IPS DF 6.9 (cell line): ENCODE data around the gene SETDB1.

ENCODE experiments used
- DNase-seq: peaks from one replicate; pipeline ENCODE4 v3.0.0-alpha.2; 2013; ENCODE audit warnings: low read depth, low spot score
- H3K27ac ChIP-seq: one replicate; pipeline ENCODE4 v1.5.1; 2013; ENCODE audit warnings: low read length, control low read depth
- H3K27me3 ChIP-seq: 2 replicates; pipeline ENCODE4 v1.6.1; 2013; ENCODE audit warnings: mild to moderate bottlenecking, low read length; ENCODE audit not compliant: control insufficient read depth, insufficient read depth
- H3K36me3 ChIP-seq: 2 replicates; pipeline ENCODE4 v1.6.1; 2013; ENCODE audit warnings: low read length; ENCODE audit not compliant: control insufficient read depth, insufficient read depth
- H3K4me1 ChIP-seq: 2 replicates; pipeline ENCODE4 v1.6.1; 2013; ENCODE audit warnings: low read length; ENCODE audit not compliant: control insufficient read depth, insufficient read depth
- H3K4me3 ChIP-seq: 2 replicates; pipeline ENCODE4 v1.5.1; 2013; ENCODE audit warnings: mild to moderate bottlenecking, low read length
- H3K9me3 ChIP-seq: 2 replicates; pipeline ENCODE4 v1.6.1; 2013; ENCODE audit warnings: low read length, inconsistent platforms; ENCODE audit not compliant: control insufficient read depth, insufficient read depth
- WGBS: extraction: QIAGEN DNeasy Blood & Tissue Kit; methylation state at CpG from one replicate; pipeline ENCODE4 v1.1.7; 2013; ENCODE audit warnings: mixed read lengths, missing lambda C conversion rate; ENCODE audit not compliant: insufficient read length, insufficient coverage; 5-methylcytosine and 5-hydroxymethylcytosine counted together

The SETDB1 gene

DNA sequence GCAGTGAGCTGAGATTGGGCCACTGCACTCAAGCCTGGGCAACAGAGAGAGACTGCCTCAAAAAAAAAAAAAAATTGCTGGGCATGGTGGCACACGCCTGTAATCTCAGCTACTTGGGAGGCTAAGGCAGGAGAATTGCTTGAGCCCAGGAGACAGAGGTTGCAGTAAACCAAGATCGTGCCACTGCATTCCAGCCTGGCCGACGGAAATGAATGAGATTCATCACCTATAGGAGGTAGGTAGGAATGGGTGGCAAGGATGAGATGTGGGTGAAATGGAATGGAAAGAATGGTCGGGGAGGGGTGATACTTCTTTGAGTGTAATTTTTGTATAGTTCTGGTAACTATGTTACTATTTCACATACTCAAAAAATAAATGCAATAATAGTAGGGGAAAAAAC is 23.8 kb upstream of the SETDB1 start:
- DNase-seq = no peak
- Histone ChIP-seq H3K4me3 (no peak overlapping the region), H3K27me3 (no peaks in the 10 kb centered on the region), H3K4me1 (no peaks in the 10 kb centered on the region), H3K27ac (no peak overlapping the region), H3K9me3 (no peaks in the 10 kb centered on the region), H3K36me3 (no peaks in the 10 kb centered on the region)
- no CpG with 5 or more reads among the region's 5 CpGs for WGBS

DNA sequence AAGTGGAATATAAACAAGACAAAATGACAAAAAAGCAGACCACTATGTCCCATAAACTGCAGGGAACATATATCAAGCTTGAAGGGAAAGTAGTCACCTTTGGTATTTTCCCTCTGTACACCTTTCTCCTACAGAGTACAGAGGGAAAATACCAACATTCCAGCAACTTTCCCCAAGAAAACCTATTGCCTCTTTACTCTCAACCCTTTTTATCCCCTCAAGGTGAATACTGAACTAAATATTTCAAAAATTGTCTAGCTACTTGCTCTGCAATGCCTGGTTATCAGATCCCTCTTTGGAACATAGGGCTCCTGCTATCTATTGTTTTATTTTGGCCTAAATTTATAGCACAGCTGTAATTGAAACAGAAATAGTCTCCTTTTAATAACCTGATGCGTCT is 23.4 kb upstream of the SETDB1 start:
- Histone ChIP-seq H3K9me3 (no peaks in the 10 kb centered on the region), H3K36me3 (no peaks in the 10 kb centered on the region), H3K27ac (no peak overlapping the region), H3K4me3 (no peak overlapping the region), H3K27me3 (no peaks in the 10 kb centered on the region), H3K4me1 (no peaks in the 10 kb centered on the region)
- no peak for DNase-seq
- WGBS = no CpG with 5 or more reads among the region's 1 CpG

DNA sequence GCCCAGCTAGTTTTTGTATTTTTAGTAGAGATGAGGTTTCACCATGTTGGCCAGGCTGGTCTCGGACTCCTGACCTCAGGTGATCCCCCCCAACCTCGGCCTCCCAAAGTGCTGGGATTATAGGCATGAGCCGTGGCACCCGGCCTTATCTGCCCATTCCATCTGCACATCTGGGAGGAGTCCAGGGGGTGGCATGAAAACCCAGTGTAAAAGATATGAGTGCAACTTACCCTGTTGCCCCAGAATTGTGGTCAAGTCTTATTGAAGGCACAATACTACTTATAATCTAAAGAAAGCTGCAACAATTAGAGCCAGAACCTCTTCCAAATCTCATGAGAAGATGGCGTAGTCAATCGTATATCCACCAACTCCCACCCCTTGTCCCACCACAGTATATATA is 20.9 kb upstream of the SETDB1 start:
- Histone ChIP-seq H3K4me1 (no peaks in the 10 kb centered on the region), H3K36me3 (no peaks in the 10 kb centered on the region), H3K9me3 (no peaks in the 10 kb centered on the region), H3K27ac (no peak overlapping the region), H3K4me3 (no peak overlapping the region), H3K27me3 (no peaks in the 10 kb centered on the region)
- DNase-seq = no peak
- WGBS = no CpG with 5 or more reads among the region's 6 CpGs

DNA sequence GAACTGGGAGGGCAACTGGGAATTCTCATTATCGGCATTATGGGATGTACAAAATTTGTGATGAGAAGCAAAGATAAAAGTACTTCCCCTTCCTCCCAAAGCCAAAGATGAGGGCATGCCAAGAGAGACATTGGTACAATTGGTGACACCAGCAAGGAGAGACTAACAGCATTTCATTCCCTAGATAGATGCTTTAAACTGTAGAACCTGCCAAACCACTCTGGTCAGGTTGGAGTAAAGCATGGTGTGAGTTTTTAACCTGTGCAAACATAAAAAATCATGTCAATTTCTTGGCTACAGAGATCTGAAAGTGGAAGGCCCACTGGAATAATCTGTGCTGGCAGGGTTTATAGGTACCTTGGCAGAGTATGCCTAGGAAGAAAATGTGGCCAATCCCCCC is 19.8 kb upstream of the SETDB1 start:
- H3K4me3 ChIP-seq = no peak overlapping the region
- WGBS = no CpG with 5 or more reads among the region's 1 CpG
- no peaks in the 10 kb centered on the region for H3K4me1 ChIP-seq
- no peak for DNase-seq
- no peaks in the 10 kb centered on the region for H3K36me3 ChIP-seq
- no peaks in the 10 kb centered on the region for H3K27me3 ChIP-seq
- no peak overlapping the region for H3K27ac ChIP-seq
- H3K9me3 ChIP-seq = no peaks in the 10 kb centered on the region

DNA sequence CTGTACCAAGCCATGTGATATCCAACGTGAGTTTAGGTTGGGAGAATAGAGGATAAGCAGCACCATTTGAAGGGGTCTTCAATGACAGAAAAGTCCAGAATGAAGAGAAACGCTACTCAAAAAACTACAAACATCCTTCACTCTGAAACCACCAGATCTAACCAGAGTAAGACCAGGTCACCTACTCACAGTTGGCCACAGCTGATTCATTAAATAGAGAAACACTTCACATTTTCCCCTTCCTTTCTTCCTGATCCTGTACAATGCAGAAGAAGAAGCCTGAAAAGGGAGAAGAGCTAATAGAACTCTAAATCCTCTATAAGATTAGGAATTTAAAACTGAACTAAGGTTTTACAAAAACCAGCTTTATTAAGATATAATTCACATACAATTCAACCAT is 19.4 kb upstream of the SETDB1 start:
- Histone ChIP-seq H3K36me3 (no peaks in the 10 kb centered on the region), H3K9me3 (no peaks in the 10 kb centered on the region), H3K27me3 (no peaks in the 10 kb centered on the region), H3K4me1 (no peaks in the 10 kb centered on the region), H3K27ac (no peak overlapping the region), H3K4me3 (no peak overlapping the region)
- WGBS = no CpG with 5 or more reads among the region's 2 CpGs
- DNase-seq = no peak

DNA sequence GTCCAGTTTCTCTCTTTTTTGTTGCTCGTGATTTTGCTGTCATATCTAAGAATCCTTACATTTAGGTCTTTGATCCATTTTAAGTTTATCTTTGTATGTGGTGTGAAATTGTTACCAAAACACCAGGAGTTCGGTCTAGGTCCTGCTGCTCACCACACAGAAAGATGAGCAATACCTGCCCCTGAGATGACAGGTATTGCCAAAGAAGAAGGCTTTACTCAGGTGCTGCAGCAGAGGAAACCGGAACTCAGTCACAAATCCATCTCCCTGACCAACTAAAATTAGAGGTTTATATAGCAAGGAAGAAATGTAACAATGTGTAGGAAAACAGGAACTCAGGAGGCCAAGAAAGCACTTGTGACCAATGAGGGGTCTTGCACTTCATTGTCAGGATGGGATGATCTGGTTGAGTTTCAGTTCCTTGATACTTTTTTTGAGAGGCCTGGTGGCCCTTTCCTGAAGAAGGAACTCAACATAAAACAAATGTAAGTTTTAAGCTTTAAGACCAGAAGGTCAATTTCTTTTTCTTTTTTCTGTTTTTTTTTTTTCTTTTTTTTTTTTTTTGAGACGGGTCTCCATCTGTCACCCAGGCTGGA is 16.5 kb upstream of the SETDB1 start:
- no CpG with 5 or more reads among the region's 4 CpGs for WGBS
- Histone ChIP-seq H3K4me3 (no peak overlapping the region), H3K9me3 (no peaks in the 10 kb centered on the region), H3K4me1 (peaks cover 3% of the 10 kb centered on the region; the same call in 1 of the 2 replicates), H3K27me3 (no peaks in the 10 kb centered on the region), H3K27ac (no peak overlapping the region), H3K36me3 (no peaks in the 10 kb centered on the region)
- no peak for DNase-seq

DNA sequence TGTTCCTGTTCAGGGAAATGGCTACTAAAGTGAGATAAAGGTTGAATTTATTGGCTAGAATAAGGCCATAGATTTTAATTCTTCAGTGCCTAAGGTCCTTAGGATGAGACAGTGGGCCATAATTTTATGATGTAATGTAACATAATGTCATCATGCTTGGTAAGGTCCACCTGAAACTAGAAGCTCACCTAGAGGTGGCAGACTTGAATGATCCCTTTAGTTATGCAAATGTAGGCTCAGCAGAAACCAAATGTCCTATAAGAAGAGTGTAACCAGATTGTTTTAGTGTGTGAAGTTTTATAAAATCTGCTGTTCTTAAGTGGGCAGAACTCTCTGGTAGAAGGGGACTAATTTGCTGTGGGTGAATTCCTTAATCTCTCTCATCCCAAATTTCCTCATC is 13.5 kb upstream of the SETDB1 start:
- no peak for DNase-seq
- Histone ChIP-seq H3K36me3 (no peaks in the 10 kb centered on the region), H3K4me1 (peaks cover 3% of the 10 kb centered on the region; the same call in 1 of the 2 replicates), H3K27ac (no peak overlapping the region), H3K4me3 (no peak overlapping the region), H3K9me3 (no peaks in the 10 kb centered on the region), H3K27me3 (no peaks in the 10 kb centered on the region)

DNA sequence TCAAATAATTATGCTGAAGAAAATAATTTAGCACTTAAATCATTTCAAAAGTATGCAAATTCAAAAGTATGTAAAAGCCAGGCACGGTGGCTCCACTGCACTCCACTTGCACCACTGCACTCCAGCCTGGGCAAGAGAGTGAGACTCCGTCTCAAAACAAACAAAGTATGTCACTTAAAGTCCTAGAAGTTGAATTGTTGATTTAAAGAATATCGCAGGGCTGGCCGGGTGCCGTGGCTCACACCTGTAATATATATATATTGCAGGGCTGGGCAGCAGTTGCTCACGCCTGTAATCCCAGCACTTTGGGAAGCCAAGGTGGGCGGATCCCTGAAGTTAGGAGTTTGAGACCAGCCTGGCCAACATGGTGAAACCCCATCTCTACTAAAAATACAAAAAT is 8.8 kb upstream of the SETDB1 start:
- no peaks in the 10 kb centered on the region for H3K36me3 ChIP-seq
- DNase-seq = no peak
- WGBS = no CpG with 5 or more reads among the region's 7 CpGs
- H3K27me3 ChIP-seq = no peaks in the 10 kb centered on the region
- no peak overlapping the region for H3K27ac ChIP-seq
- H3K9me3 ChIP-seq = no peaks in the 10 kb centered on the region
- H3K4me3 ChIP-seq = no peak overlapping the region
- H3K4me1 ChIP-seq = no peaks in the 10 kb centered on the region

DNA sequence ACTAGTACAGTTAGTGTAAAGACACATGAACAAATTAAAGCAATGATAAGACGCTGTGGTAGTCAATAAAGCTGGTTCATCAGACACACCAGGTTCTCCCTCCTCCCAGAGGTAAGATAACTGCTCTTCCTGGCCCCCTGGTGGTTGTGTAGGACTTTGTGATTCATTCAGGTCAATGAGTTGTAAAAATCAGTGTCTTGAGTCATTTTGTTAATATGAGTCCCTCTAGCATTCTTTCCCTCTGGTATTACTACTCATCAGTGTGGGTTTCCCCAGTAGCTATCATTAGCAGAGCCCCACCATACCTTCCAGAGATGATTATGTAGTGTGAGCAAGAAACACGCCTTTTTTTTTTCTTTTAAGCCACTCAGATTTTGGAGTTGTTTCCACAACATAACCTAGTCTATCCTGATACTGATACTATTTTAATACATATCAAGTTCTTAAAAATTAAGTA is 3.6 kb upstream of the SETDB1 start:
- Histone ChIP-seq H3K4me3 (no peak overlapping the region), H3K36me3 (peaks cover under 1% of the 10 kb centered on the region; the same call in 1 of the 2 replicates), H3K27ac (no peak overlapping the region), H3K9me3 (no peaks in the 10 kb centered on the region), H3K27me3 (no peaks in the 10 kb centered on the region), H3K4me1 (no peaks in the 10 kb centered on the region)
- WGBS = no CpG with 5 or more reads among the region's 2 CpGs
- peak; percentile 52 for DNase-seq

DNA sequence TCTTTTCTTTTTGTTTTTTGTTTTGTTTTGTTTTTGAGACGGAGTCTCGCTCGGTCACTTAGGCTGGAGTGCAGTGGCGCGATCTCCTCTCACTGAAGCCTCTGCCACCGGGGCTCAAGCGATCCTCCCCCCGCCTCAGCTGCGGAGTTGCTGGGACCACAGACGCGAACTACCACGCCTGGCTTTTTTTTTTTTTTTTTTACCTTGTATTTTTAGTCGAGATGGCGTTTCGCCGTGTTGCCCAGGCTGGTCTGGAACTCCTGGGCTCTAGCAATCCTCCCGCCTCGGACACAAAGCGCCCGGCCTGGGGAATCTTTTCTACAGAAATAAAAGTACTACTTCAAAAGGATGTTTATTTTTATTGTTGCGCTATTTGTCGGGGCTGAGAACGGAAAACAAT is 1.1 kb upstream of the SETDB1 start:
- no peak overlapping the region for H3K4me3 ChIP-seq
- WGBS = no CpG with 5 or more reads among the region's 23 CpGs
- H3K36me3 ChIP-seq = peaks cover 6% of the 10 kb centered on the region; the same call in 1 of the 2 replicates
- DNase-seq = no peak
- no peak overlapping the region for H3K27ac ChIP-seq
- H3K9me3 ChIP-seq = no peaks in the 10 kb centered on the region
- no peaks in the 10 kb centered on the region for H3K4me1 ChIP-seq
- H3K27me3 ChIP-seq = no peaks in the 10 kb centered on the region

DNA sequence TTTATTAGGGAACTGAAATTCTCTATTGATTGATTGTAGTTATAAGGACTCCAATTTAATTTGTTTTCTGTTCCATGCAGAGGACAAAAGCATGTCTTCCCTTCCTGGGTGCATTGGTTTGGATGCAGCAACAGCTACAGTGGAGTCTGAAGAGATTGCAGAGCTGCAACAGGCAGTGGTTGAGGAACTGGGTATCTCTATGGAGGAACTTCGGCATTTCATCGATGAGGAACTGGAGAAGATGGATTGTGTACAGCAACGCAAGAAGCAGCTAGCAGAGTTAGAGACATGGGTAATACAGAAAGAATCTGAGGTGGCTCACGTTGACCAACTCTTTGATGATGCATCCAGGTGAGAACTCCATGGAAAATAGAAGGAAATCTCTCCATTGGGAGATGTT is 1.5 kb downstream of the SETDB1 start:
- Histone ChIP-seq H3K9me3 (no peaks in the 10 kb centered on the region), H3K4me1 (no peaks in the 10 kb centered on the region), H3K27ac (no peak overlapping the region), H3K36me3 (peaks cover 11% of the 10 kb centered on the region; the same call in 1 of the 2 replicates), H3K4me3 (no peak overlapping the region), H3K27me3 (no peaks in the 10 kb centered on the region)
- WGBS = no CpG with 5 or more reads among the region's 4 CpGs
- DNase-seq = no peak
